OCI-LY7 (cell line): ENCODE results near the gene ARFIP2.

Source experiments
- EZH2phosphoT487 ChIP-seq: fragments of 200-600 bp; sonication (generic); IDR thresholded peaks from 2 replicates; pipeline ENCODE4 v1.6.1; 2018; ENCODE audit warnings: low read depth, borderline replicate concordance, mild to moderate bottlenecking, mixed run types, antibody characterized with exemption, low read length, moderate library complexity, mixed read lengths
- TF ChIP-seq, protein P1 (sequence below): fragments of 200-600 bp; sonication (generic); conservative IDR thresholded peaks from 2 replicates; pipeline ENCODE4 v1.5.1; 2014; ENCODE audit warnings: mild to moderate bottlenecking, antibody characterized with exemption, low read length, moderate library complexity, mixed read lengths

DNA sequence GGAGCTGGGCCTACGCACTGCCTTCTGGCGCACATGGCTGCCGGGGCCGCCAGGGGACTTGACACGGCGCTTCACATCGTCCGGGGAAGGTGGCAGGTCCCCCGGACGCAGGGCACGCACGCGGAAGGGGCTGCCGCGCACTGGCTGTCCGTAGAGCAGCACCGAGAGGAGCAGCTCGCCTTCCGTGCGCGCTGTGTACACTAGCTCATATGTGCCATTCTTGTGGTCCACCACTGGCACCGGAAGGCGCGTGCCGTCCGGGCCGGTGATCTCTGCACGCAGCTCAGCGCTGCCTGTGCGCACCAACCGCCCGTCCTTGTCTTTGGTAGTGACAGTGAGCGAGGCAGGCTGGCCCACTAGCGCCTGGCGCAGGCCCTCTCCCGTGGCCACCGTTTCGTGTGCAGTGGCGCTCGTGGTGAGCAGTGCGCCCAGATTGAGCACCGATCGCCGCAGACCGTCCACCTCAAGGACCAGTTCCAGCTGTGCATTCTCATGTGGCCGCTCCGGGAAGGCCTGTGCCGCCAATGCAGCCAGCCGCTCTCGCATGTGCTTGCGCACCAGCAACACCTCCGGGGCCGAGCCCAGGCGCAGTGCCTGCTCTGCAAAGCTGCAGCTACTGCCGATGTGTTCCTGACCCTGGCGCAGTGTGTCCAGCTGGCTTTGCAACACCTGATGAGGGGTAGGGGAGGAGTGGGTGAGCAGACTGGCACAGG, 24.6 kb downstream of the ARFIP2 start:
- TF ChIP-seq, protein P1, sequence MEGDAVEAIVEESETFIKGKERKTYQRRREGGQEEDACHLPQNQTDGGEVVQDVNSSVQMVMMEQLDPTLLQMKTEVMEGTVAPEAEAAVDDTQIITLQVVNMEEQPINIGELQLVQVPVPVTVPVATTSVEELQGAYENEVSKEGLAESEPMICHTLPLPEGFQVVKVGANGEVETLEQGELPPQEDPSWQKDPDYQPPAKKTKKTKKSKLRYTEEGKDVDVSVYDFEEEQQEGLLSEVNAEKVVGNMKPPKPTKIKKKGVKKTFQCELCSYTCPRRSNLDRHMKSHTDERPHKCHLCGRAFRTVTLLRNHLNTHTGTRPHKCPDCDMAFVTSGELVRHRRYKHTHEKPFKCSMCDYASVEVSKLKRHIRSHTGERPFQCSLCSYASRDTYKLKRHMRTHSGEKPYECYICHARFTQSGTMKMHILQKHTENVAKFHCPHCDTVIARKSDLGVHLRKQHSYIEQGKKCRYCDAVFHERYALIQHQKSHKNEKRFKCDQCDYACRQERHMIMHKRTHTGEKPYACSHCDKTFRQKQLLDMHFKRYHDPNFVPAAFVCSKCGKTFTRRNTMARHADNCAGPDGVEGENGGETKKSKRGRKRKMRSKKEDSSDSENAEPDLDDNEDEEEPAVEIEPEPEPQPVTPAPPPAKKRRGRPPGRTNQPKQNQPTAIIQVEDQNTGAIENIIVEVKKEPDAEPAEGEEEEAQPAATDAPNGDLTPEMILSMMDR = no peak
- no peak for TF ChIP-seq EZH2phosphoT487
